HepG2 (cell line): ENCODE data around the gene FOXA3. TPM values are rescaled to one million over a fixed set of nuclear protein-coding genes. Genes with fewer than 3 reads are reported as not detected.

ENCODE experiments used
- ETV5 ChIP-seq: IDR thresholded peaks from 2 replicates; pipeline ENCODE4 v1.6.1; 2018; ENCODE audit warnings: missing biosample characterization, missing genetic modification reagents, inconsistent platforms, borderline replicate concordance
- EZH2 ChIP-seq: conservative IDR thresholded peaks from 2 replicates; pipeline ENCODE4 v1.6.1; 2012; ENCODE audit warnings: mild to moderate bottlenecking, low read depth, low read length, moderate library complexity
- HNRNPLL ChIP-seq: fragments of 200-400 bp; formaldehyde crosslinking; IDR thresholded peaks from 2 replicates; pipeline ENCODE4 v1.6.1; 2017; ENCODE audit warnings: mild to moderate bottlenecking, low read depth, low read length; ENCODE audit not compliant: poor library complexity, severe bottlenecking
- IKZF1 ChIP-seq: fragments of 450-650 bp; IDR thresholded peaks from 2 replicates; pipeline ENCODE4 v1.7.1; 2016
- JUND ChIP-seq: sonication (generic); formaldehyde crosslinking; IDR thresholded peaks from 2 replicates; pipeline ENCODE4 v1.8.0; 2022; ENCODE audit warnings: mild to moderate bottlenecking, missing genetic modification reagents
- KDM5B ChIP-seq: sonication (generic); formaldehyde crosslinking; IDR thresholded peaks from 2 replicates; pipeline ENCODE4 v1.4.0; 2020; ENCODE audit warnings: missing genetic modification reagents, mild to moderate bottlenecking, borderline replicate concordance
- KDM6A ChIP-seq: IDR thresholded peaks from 2 replicates; pipeline ENCODE4 v1.6.1; 2016; ENCODE audit warnings: low read depth
- NFE2 ChIP-seq: sonication (generic); formaldehyde crosslinking; IDR thresholded peaks from 2 replicates; pipeline ENCODE4 v1.4.0; 2020; ENCODE audit warnings: missing genetic modification reagents
- NR2F1 ChIP-seq, 2 experiments: fragments of 450-650 bp in 1 of 2; formaldehyde crosslinking in 1 of 2; IDR thresholded peaks; 2 replicates each; pipeline versions ENCODE4 v1.5.0 to v1.6.1; 2016 to 2020; ENCODE audit warnings: mild to moderate bottlenecking in 1 of 2, missing compliant biosample characterization in 1 of 2, missing genetic modification reagents in 1 of 2, moderate library complexity in 1 of 2
- ONECUT2 ChIP-seq: sonication (generic); formaldehyde crosslinking; IDR thresholded peaks from 2 replicates; pipeline ENCODE4 v1.4.0; 2020; ENCODE audit warnings: missing genetic modification reagents
- RFX1 ChIP-seq: fragments of 450-650 bp; IDR thresholded peaks from 2 replicates; pipeline ENCODE4 v1.6.1; 2017
- SCMH1 ChIP-seq: sonication (generic); formaldehyde crosslinking; IDR thresholded peaks from 2 replicates; pipeline ENCODE4 v1.9.0; 2021; ENCODE audit warnings: missing genetic modification reagents, mild to moderate bottlenecking, borderline replicate concordance
- ZEB1 ChIP-seq: IDR thresholded peaks from 2 replicates; pipeline ENCODE4 v1.6.1; 2012; ENCODE audit warnings: mild to moderate bottlenecking, low read depth, inconsistent platforms; ENCODE audit not compliant: insufficient replicate concordance
- ZNF17 ChIP-seq: sonication (generic); formaldehyde crosslinking; IDR thresholded peaks from 2 replicates; pipeline ENCODE4 v1.5.0; 2020; ENCODE audit warnings: mild to moderate bottlenecking, missing genetic modification reagents
- ZNF264 ChIP-seq: sonication (generic); formaldehyde crosslinking; IDR thresholded peaks from 2 replicates; pipeline ENCODE4 v1.4.0; 2020; ENCODE audit warnings: missing genetic modification reagents
- ZNF367 ChIP-seq: sonication (generic); formaldehyde crosslinking; IDR thresholded peaks from 2 replicates; pipeline ENCODE4 v1.4.0; 2020; ENCODE audit warnings: missing genetic modification reagents, borderline replicate concordance
- ZNF563 ChIP-seq: sonication (generic); formaldehyde crosslinking; IDR thresholded peaks from 2 replicates; pipeline ENCODE4 v1.8.0; 2022; ENCODE audit warnings: mild to moderate bottlenecking, moderate library complexity, missing genetic modification reagents
- ZNF564 ChIP-seq: sonication (generic); formaldehyde crosslinking; IDR thresholded peaks from 2 replicates; pipeline ENCODE4 v1.8.1; 2023; ENCODE audit warnings: mild to moderate bottlenecking, missing genetic modification reagents
- ZNF75D ChIP-seq: sonication (generic); formaldehyde crosslinking; IDR thresholded peaks from 2 replicates; pipeline ENCODE4 v1.8.1; 2023; ENCODE audit warnings: missing genetic modification reagents, mild to moderate bottlenecking, borderline replicate concordance
- polyA plus RNA-seq, 8 experiments: library from polyadenylated mRNA; depleted of rRNA in 3 of 8; stranded (reverse) in 7 of 8; unstranded in 1 of 8; fragments of >200 nt; fragmentation: Illumina TruSeq in 4 of 8; extraction: Trizol in 4 of 8; gene quantifications; 2 replicates each; pipeline versions ENCODE4 v1.2.1 to v1.2.3, GENCODE V29; 2011 to 2016; ENCODE audit warnings: low read depth in 4 of 8, missing spikeins in 1 of 8, mixed read lengths in 1 of 8; ENCODE audit not compliant: insufficient read depth in 1 of 8
- total RNA-seq, 5 experiments: library from RNA; depleted of rRNA; stranded (reverse); fragments of >200 nt; fragmentation: Illumina TruSeq; extraction: Trizol; gene quantifications; 2 replicates each; pipeline ENCODE4 v1.2.3, GENCODE V29; 2016; ENCODE audit warnings: low read depth in 1 of 5
- TF ChIP-seq, protein P1 (sequence below): sonication (generic); formaldehyde crosslinking; conservative IDR thresholded peaks from 2 replicates; pipeline ENCODE4 v1.8.0; 2022; ENCODE audit warnings: missing genetic modification reagents
- TF ChIP-seq, protein P2 (sequence below): sonication (generic); formaldehyde crosslinking; IDR thresholded peaks from 2 replicates; pipeline ENCODE4 v1.4.0; 2020; ENCODE audit warnings: mild to moderate bottlenecking, missing genetic modification reagents
- TF ChIP-seq, protein P3 (sequence below): sonication (generic); formaldehyde crosslinking; IDR thresholded peaks from 2 replicates; pipeline ENCODE4 v1.8.0; 2022; ENCODE audit warnings: mild to moderate bottlenecking, missing genetic modification reagents, moderate library complexity

The FOXA3 gene
- total and polyA plus RNA-seq, 2 of the 13 experiments (the other 11 are each of a cell fraction or from before 2014, with no cell fraction given) = 29.8 to 47.6 TPM

DNA sequence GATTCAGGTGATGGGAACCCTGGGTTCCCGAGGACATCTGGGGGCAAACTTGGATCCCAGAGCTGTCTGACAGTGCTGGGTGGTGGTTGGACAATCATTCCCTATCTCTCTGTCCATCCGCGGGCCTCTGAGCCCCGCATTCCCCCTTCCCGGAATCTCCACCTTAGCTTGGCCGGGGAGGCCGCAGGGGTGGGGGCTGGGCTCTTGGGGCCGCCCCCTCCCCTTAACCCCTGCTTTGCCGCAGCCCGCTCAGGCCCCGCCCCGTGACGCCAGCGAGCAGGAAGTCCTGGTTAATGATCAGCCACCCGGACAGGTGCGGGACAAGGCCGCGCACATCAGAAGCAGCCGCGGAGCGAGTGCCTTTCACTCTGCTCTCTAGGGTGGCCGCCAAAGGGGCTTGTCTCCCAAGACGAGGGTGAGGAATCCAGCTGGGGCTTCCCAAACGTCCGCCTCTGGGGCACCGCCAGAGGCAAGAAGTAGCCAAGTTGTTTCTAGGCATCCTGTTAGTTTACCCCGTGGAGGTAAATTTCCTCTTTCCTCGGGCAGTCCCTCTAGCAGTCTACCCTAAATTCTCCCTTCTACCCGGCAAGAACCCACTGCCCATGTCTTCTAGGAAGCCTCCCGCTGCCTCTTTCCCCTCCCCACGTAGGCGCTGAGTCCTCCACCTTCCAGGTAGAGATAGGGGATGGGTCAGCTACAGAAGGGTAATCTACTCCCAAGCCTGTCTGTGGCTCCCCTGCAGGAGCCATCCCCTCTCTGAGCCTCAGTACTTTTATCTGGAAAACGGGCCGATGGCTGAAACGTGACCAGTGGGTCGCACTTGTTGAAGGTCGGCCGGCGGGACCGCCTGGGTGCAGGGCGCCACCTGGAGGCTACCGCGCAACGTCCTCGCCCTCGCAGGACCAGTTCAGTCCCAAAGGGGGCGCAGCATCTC is 18.8 kb downstream of the FOXA3 start (continued):
- TF ChIP-seq, protein P1, sequence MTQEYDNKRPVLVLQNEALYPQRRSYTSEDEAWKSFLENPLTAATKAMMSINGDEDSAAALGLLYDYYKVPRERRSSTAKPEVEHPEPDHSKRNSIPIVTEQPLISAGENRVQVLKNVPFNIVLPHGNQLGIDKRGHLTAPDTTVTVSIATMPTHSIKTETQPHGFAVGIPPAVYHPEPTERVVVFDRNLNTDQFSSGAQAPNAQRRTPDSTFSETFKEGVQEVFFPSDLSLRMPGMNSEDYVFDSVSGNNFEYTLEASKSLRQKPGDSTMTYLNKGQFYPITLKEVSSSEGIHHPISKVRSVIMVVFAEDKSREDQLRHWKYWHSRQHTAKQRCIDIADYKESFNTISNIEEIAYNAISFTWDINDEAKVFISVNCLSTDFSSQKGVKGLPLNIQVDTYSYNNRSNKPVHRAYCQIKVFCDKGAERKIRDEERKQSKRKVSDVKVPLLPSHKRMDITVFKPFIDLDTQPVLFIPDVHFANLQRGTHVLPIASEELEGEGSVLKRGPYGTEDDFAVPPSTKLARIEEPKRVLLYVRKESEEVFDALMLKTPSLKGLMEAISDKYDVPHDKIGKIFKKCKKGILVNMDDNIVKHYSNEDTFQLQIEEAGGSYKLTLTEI = no peak
- TF ChIP-seq IKZF1 (no peak), KDM6A (peak; percentile 78; the same call in 1 of the 2 replicates), HNRNPLL (peak; percentile 53), ZNF564 (CRISPR knock-in tag) (peak; percentile 62; the same call in 1 of the 2 replicates), ONECUT2 (CRISPR knock-in tag) (0 out of 2 replicates have a peak, but pooled peaks have one; percentile 4), KDM5B (CRISPR knock-in tag) (no peak; the same call in 1 of the 2 replicates), ZNF17 (CRISPR knock-in tag) (peak; percentile 96), ZNF563 (CRISPR knock-in tag) (no peak), ETV5 (CRISPR knock-in tag) (peak; percentile 96), RFX1 (no peak), NFE2 (CRISPR knock-in tag) (0 out of 2 replicates have a peak, but pooled peaks have one; percentile 3), NR2F1 (CRISPR knock-in tag; IDR thresholded peaks at IDR 0.05) (peak; percentile 51 to 52), JUND (no peak), ZNF75D (CRISPR knock-in tag) (no peak), ZNF264 (CRISPR knock-in tag) (0 out of 2 replicates have a peak, but pooled peaks have one; percentile 50), ZEB1 (peak; percentile 93), EZH2 (no peak), SCMH1 (CRISPR knock-in tag) (no peak), ZNF367 (CRISPR knock-in tag) (no peak)
- TF ChIP-seq, protein P2, sequence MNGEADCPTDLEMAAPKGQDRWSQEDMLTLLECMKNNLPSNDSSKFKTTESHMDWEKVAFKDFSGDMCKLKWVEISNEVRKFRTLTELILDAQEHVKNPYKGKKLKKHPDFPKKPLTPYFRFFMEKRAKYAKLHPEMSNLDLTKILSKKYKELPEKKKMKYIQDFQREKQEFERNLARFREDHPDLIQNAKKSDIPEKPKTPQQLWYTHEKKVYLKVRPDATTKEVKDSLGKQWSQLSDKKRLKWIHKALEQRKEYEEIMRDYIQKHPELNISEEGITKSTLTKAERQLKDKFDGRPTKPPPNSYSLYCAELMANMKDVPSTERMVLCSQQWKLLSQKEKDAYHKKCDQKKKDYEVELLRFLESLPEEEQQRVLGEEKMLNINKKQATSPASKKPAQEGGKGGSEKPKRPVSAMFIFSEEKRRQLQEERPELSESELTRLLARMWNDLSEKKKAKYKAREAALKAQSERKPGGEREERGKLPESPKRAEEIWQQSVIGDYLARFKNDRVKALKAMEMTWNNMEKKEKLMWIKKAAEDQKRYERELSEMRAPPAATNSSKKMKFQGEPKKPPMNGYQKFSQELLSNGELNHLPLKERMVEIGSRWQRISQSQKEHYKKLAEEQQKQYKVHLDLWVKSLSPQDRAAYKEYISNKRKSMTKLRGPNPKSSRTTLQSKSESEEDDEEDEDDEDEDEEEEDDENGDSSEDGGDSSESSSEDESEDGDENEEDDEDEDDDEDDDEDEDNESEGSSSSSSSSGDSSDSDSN (CRISPR knock-in tag) = peak; percentile 75
- TF ChIP-seq, protein P3, sequence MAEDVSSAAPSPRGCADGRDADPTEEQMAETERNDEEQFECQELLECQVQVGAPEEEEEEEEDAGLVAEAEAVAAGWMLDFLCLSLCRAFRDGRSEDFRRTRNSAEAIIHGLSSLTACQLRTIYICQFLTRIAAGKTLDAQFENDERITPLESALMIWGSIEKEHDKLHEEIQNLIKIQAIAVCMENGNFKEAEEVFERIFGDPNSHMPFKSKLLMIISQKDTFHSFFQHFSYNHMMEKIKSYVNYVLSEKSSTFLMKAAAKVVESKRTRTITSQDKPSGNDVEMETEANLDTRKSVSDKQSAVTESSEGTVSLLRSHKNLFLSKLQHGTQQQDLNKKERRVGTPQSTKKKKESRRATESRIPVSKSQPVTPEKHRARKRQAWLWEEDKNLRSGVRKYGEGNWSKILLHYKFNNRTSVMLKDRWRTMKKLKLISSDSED (CRISPR knock-in tag) = no peak
